GM21723 (cell line): Measurements from ENCODE around the gene KLF9.

Source experiments
- ATAC-seq: cut with Tn5 transposase; IDR thresholded peaks from one replicate; pipeline ENCODE4 v1.9.1; 2021; ENCODE audit warnings: mild to moderate bottlenecking, moderate library complexity; ENCODE audit not compliant: unreplicated experiment

Gene KLF9

DNA sequence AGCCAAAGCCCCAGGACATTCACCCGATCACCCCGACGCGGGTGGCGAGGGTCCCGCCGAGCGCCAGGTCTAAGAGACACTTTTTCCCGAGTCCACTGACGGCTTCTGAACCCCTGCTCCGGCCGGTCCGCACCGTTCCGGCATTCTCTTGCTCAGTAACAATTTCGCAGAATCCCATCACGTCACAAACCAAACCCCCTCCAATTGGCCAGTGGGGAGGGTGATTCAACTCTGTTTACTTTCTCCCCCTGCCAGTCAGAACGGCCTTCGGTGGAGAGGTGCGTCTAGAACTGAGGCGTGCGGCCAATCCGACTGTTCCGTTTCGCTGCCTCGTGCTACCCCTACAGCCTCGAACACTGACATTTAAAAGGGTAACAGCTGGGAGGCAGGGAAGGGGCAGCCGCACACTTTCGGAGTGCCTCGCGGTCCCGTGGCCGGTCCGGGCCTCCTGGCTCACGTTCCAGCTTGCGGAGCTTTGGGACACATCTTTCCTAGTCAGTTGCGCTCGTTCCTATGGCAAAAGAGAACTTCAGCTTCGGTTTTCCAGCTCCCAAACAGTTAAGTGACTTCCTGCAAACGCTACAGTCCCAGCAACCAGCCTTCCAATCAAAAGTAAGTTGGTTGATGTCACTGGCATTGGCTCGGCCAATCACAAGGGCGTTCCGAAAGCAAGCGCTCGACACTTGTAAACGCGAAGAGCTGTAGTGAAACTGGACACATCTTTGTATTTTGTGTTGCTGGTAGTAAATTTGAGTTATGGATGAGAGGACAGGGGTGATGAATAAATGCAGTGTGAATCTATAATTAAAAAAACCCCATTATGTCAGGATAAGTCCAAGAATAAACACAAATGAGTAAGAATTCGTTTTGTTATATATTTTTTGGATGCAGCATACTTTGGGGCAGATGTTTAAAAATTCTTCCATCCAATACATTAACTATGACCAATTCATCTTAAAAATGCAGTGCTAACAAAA, at the start of gene KLF9:
Gene KLF9 (minus strand): TSS at position 859 of the 977 bp plus-strand sequence. CDS start 1,294 bp downstream, outside the sequence.
- ATAC-seq: peak; percentile 73

DNA sequence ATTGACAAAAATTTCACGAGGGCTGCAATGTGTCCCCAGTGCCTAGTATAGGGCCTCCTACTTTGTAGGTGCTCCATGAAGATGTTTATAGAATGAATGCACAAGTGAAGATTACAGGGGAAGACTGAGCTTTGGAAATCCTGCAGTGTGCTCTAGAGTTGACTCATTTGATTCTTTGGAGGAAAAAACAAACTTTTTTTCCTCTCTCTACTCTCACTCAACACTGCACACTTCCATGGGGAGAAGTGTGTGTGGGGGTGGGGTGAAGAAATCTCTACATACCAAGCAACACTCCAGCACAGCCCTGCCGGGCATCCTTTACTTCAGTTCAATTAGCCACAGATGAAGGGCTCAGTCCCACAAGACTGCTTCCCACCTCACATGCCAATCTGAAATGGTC, 49.4 kb upstream of the KLF9 start:
- no peak for ATAC-seq

DNA sequence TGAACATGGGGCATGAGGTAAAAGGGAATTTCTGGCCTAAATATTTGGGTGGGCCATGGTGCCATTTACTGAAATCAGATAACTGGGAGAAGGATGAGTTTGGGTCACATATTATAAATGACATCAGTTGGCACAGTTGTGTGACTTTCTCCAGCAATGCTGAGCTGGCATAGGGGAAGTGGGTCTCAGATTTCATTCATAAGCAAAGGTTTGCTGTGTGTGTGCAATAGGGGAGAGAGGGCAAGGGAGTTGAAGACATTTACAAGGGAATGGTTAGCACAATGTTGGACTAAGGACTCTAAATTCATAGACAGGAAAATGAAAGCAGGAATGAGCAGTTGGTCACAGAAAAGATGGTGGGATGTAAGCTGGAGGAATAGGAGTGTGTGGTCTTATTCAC, 47.8 kb upstream of the KLF9 start:
- ATAC-seq: no peak

DNA sequence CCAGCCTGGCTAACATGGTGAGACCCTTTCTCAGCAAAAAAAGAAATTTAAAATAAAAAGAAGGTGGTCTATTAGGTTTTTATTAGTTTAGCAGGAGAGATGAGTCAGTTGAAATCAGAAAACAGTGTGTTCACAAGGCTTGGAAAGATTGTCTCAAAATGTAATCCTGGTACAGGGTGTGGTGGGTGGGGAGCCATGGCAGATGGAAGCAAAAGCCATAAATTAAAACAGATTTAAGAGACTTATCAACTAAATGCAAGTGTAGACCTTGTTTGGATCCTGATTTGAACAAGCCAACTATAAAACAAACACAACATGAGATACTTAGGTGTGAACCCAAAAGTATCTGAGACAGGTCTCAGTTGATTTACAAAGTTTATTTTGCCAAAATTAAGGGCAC, 42.8 kb upstream of the KLF9 start:
- ATAC-seq: no peak

DNA sequence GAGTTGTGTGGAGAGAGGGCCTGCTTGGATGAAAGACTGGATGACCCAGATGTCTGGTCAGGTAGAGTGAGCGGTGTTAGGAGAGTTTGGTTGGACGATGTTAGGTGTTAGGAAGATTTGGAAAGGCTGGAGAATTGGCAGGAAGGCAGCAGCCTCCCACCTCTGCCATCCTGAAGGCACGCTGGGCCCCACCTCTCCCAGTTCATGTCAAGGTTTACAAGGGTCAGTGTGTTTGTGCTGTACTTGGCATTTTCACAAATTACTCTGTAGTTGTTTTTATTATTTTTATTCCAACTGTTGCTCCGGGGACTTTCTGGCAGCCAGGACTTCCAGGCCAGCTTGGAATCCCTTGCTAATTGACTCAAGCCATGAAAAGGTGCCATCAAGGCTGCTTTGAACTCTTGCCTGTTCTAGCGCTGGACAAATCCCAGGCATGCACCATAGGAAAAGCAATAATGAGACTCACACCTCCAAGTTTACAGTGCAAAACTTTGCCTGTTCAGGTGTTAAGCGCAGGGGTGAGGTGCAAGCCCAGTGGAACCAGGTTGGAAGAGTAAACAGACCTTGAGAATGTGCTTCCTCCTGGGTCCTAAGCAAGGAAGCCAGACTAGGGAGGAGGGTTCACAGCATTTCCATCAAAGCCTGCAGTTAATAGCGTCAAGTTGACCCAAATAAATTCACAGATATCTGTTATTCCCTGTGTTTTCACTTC, 41.7 kb upstream of the KLF9 start:
- no peak for ATAC-seq

DNA sequence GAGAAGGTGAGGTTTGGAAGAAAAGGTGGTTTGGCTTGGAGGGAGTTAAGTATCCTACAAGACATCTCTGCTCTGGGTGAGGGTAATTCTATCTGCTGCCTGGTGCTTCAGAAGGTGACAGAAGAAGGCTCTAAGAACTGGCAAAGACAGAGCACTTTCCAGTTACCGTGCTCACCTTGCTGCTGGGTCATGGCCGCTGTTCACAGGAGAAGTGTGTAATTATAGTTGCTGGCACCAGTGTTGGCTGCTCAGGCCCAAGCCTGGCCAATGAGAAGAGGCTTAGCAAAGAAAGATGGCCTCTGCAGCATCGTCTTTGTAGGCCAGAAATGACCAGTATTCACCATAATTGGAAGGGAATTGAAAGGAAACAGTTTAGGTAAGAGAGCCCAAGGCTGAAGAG, 37.9 kb upstream of the KLF9 start:
- no peak for ATAC-seq

DNA sequence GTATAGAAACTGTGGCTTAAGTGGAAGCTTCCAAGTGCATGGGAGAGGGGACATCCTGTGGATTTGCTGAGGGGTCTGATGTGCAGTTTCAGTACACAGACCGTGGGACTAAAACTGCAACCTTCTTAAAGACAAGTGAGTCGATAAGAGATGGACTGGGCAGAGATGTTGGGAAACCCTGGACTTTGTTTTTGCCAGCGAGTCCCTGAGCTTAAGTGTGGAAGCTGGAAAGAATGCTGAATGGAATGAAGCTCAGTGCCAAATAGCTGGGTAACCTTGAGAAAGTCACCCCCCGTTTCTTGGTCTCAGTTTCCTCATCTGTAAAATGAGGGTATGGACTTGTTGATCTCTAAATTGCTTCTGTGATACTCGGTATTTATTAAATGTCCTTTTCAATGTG, 37.3 kb upstream of the KLF9 start:
- no peak for ATAC-seq

DNA sequence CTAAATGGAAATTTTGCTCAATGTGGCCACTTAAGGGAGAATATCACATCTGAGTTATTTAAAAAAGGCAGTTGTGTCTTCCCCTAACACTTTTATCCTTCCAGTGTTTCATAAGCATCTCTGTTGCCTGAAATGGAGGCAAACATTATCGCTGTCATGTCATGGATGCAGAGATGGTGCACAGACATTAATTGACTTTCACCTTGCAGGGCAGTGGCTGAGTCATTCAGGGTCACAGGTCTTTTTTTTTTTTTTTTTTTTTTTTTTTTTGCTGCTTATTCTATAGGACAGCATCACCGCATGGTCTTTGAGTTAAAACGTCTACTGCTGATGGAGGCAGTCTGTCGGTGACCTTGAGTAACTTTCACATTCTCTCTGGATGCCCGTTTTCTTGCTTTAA, 36.3 kb upstream of the KLF9 start:
- no peak for ATAC-seq

DNA sequence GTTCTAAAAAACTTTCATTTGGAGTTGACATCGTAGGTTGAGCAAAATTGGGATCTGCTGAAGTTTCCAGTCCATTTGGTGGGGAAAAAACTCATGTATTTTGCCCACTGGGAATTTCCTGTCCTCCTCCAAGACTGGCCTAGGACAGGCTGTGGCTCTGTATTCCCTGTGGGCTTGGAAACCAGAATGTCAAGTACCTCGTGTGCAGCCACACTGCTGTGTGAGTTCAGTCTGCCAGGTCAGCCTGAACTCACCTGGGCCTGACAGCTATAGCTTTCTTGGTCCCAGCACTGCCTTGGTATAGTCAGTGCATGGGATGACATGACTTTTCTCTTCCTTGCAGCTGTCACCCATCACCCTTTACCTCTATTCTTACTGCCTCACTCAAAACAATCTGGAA, 35.0 kb upstream of the KLF9 start:
- ATAC-seq: no peak

DNA sequence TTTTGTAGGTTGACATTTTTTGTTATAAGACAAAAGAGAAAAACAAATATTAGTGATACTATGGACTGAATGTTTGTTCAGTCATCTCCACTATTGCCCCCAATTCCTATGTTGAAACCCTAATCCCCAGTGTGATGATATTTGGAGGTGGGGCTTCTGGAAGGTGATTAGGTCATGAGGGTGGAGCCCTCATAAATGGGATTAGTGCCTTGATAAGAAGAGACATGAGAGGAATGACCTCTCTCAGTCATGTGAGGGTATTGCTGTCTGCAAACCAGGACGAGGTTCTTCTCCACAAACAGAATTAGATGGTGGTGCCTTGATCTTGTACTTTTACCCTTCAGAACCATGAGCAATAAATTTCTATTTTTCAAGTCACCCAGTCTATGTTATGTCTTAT, 34.5 kb upstream of the KLF9 start:
- ATAC-seq: no peak

DNA sequence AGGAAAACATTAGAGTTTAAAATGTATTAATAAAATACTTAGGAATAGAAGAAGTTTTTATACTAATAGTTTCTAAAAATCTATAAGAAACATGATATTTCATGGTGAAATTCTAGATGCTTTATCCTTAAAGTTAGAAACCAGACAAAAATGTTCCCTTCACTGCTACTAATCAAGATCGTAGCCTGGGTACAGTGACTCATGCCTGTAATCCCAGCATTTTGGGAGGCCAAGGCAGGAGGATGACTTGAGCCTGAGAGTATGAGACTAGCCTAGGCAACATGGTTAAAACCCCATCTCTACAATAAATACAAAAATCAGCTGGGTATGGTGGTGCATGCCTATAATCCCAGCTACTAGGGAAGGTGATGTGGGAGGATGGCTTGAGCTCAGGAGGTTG, 30.4 kb upstream of the KLF9 start:
- ATAC-seq: no peak

DNA sequence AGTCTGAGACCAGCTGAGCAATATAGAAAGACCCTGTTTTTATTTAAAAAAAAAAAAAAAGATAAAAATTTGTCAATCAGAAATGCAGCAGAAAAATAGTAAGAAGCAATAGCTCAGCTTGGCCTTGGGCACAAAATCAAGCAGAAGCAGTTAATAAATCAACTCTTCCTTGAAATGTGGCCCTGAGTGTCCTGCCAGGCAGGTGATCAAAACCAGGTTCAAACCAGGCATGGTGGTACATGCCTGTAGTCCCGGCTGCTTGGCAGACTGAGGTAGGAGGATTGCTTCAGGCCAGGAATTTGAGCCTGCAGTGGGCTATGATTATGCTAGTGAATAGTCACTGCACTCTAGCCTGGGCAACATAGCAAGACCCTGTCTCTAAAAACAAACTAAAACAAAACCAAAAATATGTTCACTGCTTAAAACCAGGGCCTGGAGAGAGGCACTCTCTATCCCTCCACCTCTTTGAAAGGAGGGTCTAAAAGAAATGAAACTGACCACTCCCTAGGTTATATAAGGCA, 27.9 kb upstream of the KLF9 start:
- ATAC-seq: no peak

DNA sequence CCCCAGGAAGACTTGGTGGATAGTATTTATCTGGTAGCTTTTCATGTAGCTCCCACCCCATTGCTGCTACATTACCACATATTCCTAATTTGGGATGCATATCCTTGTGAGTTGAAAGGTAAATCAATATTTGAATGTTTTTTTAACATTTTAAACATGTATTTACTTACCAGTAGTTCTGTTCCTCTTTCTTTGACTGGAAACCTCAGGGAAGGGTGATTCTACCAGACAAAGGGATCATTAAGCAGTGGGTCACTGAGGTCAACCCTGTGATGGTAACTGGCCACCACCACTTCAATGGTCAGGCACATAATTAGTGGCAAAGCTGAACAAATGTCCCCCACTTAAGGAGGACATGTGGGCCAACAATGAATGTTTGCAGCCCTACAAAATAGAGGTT, 27.2 kb upstream of the KLF9 start:
- ATAC-seq: no peak

DNA sequence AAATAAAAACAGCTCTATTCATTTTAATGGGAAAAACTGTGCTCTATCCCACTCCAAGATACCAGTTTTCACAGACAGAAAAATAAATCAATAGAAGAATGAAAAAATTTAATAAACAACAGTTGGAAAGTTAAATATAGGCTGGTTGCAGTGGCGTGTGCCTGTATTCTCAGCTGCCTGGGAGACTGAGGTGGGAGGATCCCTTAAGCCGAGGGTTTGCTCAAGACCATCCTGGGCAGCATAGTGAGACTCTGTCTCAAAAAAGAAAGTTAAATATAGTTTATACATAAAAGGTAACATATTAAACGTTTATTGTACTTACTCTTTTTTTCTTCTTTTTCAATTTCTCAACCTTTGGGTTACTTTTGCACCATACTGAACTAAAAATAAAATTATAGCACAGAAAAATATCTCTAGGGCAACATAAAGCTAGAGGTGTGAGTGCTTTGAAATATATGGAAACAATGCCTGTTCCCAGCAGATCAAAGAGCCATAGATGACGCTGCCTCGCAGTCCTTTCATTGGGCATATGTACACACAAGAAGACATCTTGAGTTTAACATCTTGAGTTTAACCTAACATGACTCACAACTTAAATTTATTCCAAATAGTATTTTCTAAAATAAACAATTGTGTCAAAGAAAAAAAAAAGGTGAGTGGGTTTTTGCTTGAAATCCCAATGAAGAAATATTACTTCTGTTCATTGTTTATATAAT, 25.7 kb upstream of the KLF9 start:
- no peak for ATAC-seq

DNA sequence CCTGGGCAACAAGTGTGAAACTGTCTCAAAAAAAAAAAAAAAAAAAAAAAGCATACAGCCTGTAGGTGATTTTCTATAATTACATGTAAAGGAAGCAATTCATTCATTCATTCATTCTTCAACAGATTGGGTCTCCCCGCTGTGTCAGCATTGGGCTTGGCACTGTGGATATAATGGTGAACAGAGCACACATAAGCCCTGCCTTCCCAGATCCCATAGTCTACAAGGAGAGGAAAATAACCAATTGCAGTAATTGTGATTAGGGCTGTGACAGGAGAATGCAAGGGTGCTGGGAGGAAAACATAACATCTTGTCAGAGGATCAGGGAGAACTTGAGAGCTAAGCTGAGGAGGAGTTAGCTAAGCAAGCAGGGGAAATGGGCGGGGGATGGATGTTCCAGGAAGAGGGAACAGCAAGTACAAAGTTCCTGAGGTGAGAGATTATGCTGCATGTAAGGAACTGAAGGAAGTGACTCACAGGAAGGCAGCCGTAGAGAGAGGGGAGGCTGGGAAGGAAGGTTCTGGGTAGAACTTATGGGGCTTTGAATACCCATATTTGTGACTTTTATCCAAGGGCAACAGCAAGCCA, 24.0 kb upstream of the KLF9 start:
- ATAC-seq: no peak

DNA sequence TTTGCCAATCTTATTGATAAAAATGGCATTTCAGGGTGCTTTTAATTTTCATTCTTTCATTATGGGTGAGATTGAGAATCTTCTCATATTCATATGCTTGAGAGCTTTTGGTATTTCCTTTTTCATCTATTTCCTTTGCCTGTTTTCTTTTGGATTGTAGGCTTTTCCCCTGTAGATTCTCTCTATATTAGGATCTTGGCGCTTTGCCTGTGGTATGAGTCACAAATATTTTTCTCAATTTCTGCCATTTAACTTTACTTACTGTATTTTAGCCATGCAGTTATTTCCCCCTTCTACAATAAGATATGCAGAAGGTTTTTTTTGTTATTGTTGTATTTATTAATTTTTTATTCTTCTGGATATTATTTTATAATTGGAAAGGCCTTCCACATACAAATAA, 21.5 kb upstream of the KLF9 start:
- ATAC-seq: no peak

DNA sequence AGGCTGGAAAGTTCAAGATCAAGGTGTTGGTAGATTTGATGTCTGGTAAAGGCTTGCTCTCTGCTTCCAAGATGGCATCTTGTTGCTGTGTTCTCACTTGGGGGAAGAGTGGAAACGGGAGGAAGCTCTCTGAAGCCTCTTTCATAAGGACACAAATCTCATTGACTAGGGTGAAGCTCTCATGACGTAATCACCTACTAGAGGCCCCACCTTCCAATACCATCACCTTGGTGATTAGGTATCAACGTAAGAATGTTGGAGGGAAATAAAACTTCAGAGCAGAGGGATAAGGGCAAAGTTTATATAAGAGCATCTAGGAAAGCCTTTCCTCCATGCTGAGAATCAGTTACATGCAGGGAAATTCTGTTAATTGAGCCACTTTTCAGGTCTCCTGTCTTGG, 15.4 kb upstream of the KLF9 start:
- ATAC-seq: no peak

DNA sequence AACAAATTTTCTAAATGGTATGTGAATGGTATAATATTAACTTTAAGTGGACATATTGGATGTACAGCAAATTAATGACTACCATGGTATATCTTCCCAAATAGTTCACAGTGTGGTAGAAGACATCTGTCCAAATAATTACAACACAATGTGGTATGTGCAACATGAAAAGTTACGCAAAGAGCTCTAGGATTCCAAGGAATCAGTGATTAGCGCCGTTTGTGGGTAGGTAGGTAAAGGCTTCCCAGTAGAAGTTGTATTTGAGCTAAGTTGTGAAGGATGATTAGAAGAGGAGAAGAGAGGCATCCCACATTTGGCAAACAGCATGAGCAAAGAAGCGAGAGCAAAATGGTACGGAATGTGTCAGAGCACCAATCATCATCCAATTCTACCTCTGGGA, 14.3 kb upstream of the KLF9 start:
- ATAC-seq: no peak

DNA sequence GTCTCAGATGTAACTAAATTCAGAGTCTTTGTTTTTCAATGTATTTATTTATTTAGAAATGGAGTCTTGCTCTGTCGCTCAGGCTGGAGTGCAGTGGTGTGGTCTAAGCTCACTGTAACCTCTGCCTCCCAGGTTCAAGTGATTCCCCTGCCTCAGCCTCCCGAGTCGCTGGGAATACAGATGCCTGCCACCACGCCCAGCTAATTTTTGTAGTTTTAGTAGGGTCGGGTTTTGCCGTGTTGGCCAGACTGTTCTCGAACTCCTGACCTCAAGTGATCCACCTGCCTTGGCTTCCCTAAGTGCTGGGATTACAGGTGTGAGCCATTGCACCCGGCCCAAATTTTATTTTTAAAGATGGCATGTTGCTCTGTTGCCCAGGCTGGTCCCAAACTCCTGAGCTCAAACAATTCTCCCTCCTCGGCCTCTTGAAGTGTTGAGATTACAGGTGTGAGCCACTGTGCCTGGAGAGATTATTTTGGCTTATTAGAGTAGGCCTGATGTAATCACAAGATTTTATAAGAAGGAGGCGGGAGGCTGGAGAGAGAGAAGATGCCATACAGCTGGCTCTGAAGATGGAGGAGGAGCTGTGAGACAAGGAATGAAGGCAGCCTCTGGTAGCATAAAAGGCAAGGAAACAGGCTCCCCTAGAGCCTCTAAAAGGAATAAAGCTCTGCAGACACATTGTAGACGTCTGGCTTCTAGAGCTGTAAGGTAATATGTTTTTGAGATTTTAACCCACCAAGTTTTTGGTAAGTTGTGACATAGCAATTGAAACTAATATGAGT, 12.9 kb upstream of the KLF9 start:
- no peak for ATAC-seq

DNA sequence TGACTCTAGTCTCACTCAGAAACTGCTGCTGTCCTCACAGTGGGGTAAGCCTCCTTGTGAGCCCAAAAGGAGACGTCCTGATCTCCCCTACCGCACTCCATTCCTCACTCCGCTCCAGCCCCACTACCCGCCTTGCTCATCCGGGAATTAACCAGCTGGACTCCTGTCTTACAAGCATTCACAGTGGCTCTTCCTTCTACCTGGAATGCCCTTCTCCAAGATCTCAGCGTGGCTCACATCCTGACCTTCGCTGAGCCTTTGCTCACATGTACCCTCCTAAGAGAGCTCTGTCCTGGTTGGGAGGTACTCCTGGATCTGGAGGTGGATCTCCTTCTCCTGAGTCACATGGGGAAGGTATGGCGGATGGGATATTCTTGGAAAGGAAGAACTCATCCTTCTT, 10.7 kb upstream of the KLF9 start:
- no peak for ATAC-seq
